Liver (tissue), 3 donors: Measurements from ENCODE around the gene GALK1.

Source experiments
- CTCF ChIP-seq: fragments of 150-350 bp; IDR thresholded peaks from 2 replicates; pipeline ENCODE4 v1.5.1; 2017; ENCODE audit warnings: improper control_type of control experiment, low read depth, low read length; ENCODE audit not compliant: missing input control
- EGR1 ChIP-seq, 2 donors: IDR thresholded peaks; 2 replicates each; pipeline ENCODE4 v1.6.1; 2016 to 2018; ENCODE audit warnings: antibody characterized with exemption in 2 of 2, low read depth in 2 of 2
- MAX ChIP-seq: IDR thresholded peaks from 2 replicates; pipeline ENCODE4 v1.6.1; 2016; ENCODE audit warnings: antibody characterized with exemption
- REST ChIP-seq: IDR thresholded peaks from 2 replicates; pipeline ENCODE4 v1.6.1; 2016; ENCODE audit warnings: antibody characterized with exemption, mild to moderate bottlenecking
- RXRA ChIP-seq, 2 donors: IDR thresholded peaks; 2 replicates each; pipeline ENCODE4 v1.6.1; 2017 to 2018; ENCODE audit warnings: antibody characterized with exemption in 2 of 2, mild to moderate bottlenecking in 1 of 2
- TAF1 ChIP-seq: conservative IDR thresholded peaks from 2 replicates; pipeline ENCODE4 v1.6.1; 2016; ENCODE audit warnings: antibody characterized with exemption, mild to moderate bottlenecking
- YY1 ChIP-seq: IDR thresholded peaks from 2 replicates; pipeline ENCODE4 v1.6.1; 2016; ENCODE audit warnings: antibody characterized with exemption, mild to moderate bottlenecking
- ZBTB33 ChIP-seq: IDR thresholded peaks from 2 replicates; pipeline ENCODE4 v1.6.1; 2016; ENCODE audit warnings: antibody characterized with exemption
- donor health status: healthy.
- donor health status: healthy.

GRCh38 chr17:75733471-75733870, 31.5 kb downstream of the GALK1 start:
- no peak for TF ChIP-seq CTCF
- no peak for TF ChIP-seq RXRA (IDR thresholded peaks at IDR 0.05)
- TF ChIP-seq REST: no peak
- TF ChIP-seq ZBTB33: no peak
- no peak for TF ChIP-seq TAF1
- no peak for TF ChIP-seq EGR1 (IDR thresholded peaks at IDR 0.05; ENCODE audit: low read depth in 2 of 2)
- no peak for TF ChIP-seq MAX
- TF ChIP-seq YY1: no peak
